Glomerular visceral epithelial cell (primary cell): Measurements from ENCODE around the gene ADARB1.
A peak's percentile ranks its signal among the peaks of the same experiment; 100 is the strongest.
"Not testable (repeated sequence)": the region's sequence is repeated elsewhere in the genome, so short reads cannot be mapped to it uniquely, and the experiment has no call there.

Source experiments
- DNase-seq: peaks from one replicate; pipeline ENCODE4 v3.0.0-alpha.2; 2016; ENCODE audit errors: extremely low spot score

Gene ADARB1

GRCh38 chr21:45134279-45135076 is 60.1 kb downstream of the ADARB1 start:
- no peak for DNase-seq

- DNase-seq, result no peak
These were observed 60.7 kb downstream of the ADARB1 start for GRCh38 chr21:45135122-45135521.

- peak; percentile 15 for DNase-seq
These were observed 61.5 kb downstream of the ADARB1 start for GRCh38 chr21:45135868-45136267.

GRCh38 chr21:45136500-45136899 is 62.1 kb downstream of the ADARB1 start:
- no peak for DNase-seq

GRCh38 chr21:45136927-45137611 is 62.7 kb downstream of the ADARB1 start:
- peak; percentile 87 for DNase-seq

GRCh38 chr21:45137612-45137937 is 63.2 kb downstream of the ADARB1 start:
- no peak for DNase-seq

GRCh38 chr21:45138199-45139002 is 64.0 kb downstream of the ADARB1 start:
- DNase-seq, result peak; percentile 48

- DNase-seq, result not testable (repeated sequence)
These were observed 64.6 kb downstream of the ADARB1 start for GRCh38 chr21:45139003-45139360.

- DNase-seq, result no peak
These were observed 65.1 kb downstream of the ADARB1 start for GRCh38 chr21:45139473-45139872.

- peak; percentile 91 for DNase-seq
These were observed 66.1 kb downstream of the ADARB1 start for GRCh38 chr21:45140346-45140940.

GRCh38 chr21:45140944-45141343 is 66.6 kb downstream of the ADARB1 start:
- DNase-seq, result not testable (repeated sequence)

GRCh38 chr21:45141507-45141906 is 67.1 kb downstream of the ADARB1 start:
- DNase-seq, result no peak

- DNase-seq, result peak; percentile 50
These were observed 68.3 kb downstream of the ADARB1 start for GRCh38 chr21:45142469-45143308.

GRCh38 chr21:45143855-45144254 is 69.5 kb downstream of the ADARB1 start:
- no peak for DNase-seq

- DNase-seq, result no peak
These were observed 70.8 kb downstream of the ADARB1 start for GRCh38 chr21:45145146-45145545.

GRCh38 chr21:45145846-45146245 is 71.5 kb downstream of the ADARB1 start:
- not testable (repeated sequence) for DNase-seq

GRCh38 chr21:45146306-45146705 is 71.9 kb downstream of the ADARB1 start:
- DNase-seq, result no peak

- no peak for DNase-seq
These were observed 72.4 kb downstream of the ADARB1 start for GRCh38 chr21:45146801-45147200.

- no peak for DNase-seq
These were observed 73.3 kb downstream of the ADARB1 start for GRCh38 chr21:45147473-45148315.

- no peak for DNase-seq
These were observed 74.1 kb downstream of the ADARB1 start for GRCh38 chr21:45148316-45148990.
